Activated CD4-positive, alpha-beta T cell treated with anti-CD3 and anti-CD28 coated beads for 36 hours (primary cell): ENCODE measurements around the gene TMEM213. TPM values are rescaled to one million over a fixed set of nuclear protein-coding genes. Genes with fewer than 3 reads are reported as not detected.

Experiments
- total RNA-seq, 2 experiments: library from RNA; stranded (reverse); gene quantifications; one replicate each; pipeline ENCODE4 v1.2.3, GENCODE V29; 2021

Gene TMEM213
- total RNA-seq, 2 experiments from 2014 or later, result not detected

Other genes starting within 250 kb of the TMEM213 start
- gene SVOPL, start 96.6 kb upstream of the TMEM213 start, total RNA-seq, result not detected
- under 1 TPM; 0.19 to 0.32 TPM for gene ATP6V0A4, start 202 bp downstream of the TMEM213 start, total RNA-seq
- under 1 TPM; 0.46 to 0.53 TPM for gene KIAA1549, start 183.4 kb downstream of the TMEM213 start, total RNA-seq
- 10 to 100 TPM; 19.8 to 23.2 TPM for gene ZC3HAV1L, start 238.0 kb downstream of the TMEM213 start, total RNA-seq